ENCODE data around the gene ZRSR2. TPM values are rescaled to one million over a fixed set of nuclear protein-coding genes. Genes with fewer than 3 reads are reported as not detected.

The ZRSR2 gene
- polyA plus RNA-seq, 2 of the 4 experiments (the other 2 are of a cell fraction) = 10.5 to 12.0 TPM

- 92% methylated on average over 13 of the region's 13 CpGs for WGBS (ENCODE audit: missing lambda C conversion rate)
- Histone ChIP-seq H3K4me1 (peaks cover 29% of the 10 kb centered on the region), H3K4me3 (no peak overlapping the region), H3K9me3 (no peaks in the 10 kb centered on the region), H3K4me2 (no peak overlapping the region), H3K27ac (no peak overlapping the region)
- DNase-seq (ENCODE audit: low read depth in 1 of 2, low spot score in 1 of 2) = no peak
- TF ChIP-seq SMC3 (IDR thresholded peaks at IDR 0.05) = no peak
- TF ChIP-seq RNF2 (IDR thresholded peaks at IDR 0.05; ENCODE audit: borderline replicate concordance, low read depth) = no peak
- no peak for TF ChIP-seq MYC (IDR thresholded peaks at IDR 0.05; ENCODE audit: borderline replicate concordance, low read length)
- TF ChIP-seq HOXB13 (CRISPR knock-in tag; IDR thresholded peaks at IDR 0.05; ENCODE audit: low read depth) = no peak
- TF ChIP-seq JUN (IDR thresholded peaks at IDR 0.05) = no peak
- no peak for TF ChIP-seq POLR2A (IDR thresholded peaks at IDR 0.05; ENCODE audit: low read length)
- no peak for TF ChIP-seq KDM1A (IDR thresholded peaks at IDR 0.05; ENCODE audit: low read depth)
- TF ChIP-seq RCOR1 (IDR thresholded peaks at IDR 0.05; ENCODE audit: low read depth, low read length) = no peak
- TF ChIP-seq PBX3 (IDR thresholded peaks at IDR 0.05) = no peak
- no peak for TF ChIP-seq RAD21 (conservative IDR thresholded peaks at IDR 0.05 in 1 of 2, IDR thresholded peaks at IDR 0.05 in 1 of 2)
- TF ChIP-seq ZNF302 (CRISPR knock-in tag; IDR thresholded peaks at IDR 0.05) = no peak
- no peak for TF ChIP-seq SREBF2 (IDR thresholded peaks at IDR 0.05)
- no peak for TF ChIP-seq RARB (CRISPR knock-in tag; IDR thresholded peaks at IDR 0.05)
- TF ChIP-seq CEBPB (IDR thresholded peaks at IDR 0.05) = no peak
- no peak for TF ChIP-seq MAFK (IDR thresholded peaks at IDR 0.05; ENCODE audit: partially characterized antibody)
- TF ChIP-seq BHLHE40 (IDR thresholded peaks at IDR 0.05; ENCODE audit: low read depth, low read length) = no peak
- FAIRE-seq = no peak
- POLR2A ChIA-PET = no interaction called here
- CTCF ChIA-PET = interaction anchor here (1.1 to 2.4 kb wide), 2 partner anchors 8 to 14 kb away, joined by 4 to 7 read pairs; no protein-coding TSS in a partner anchor
- ATAC-seq = no peak
Measured at GRCh38 chrX:15747626-15748173, 42.6 kb upstream of the ZRSR2 start.

- Histone ChIP-seq H3K27ac (no peak overlapping the region), H3K4me3 (no peak overlapping the region), H3K4me1 (peaks cover 27% of the 10 kb centered on the region), H3K9me3 (no peaks in the 10 kb centered on the region), H3K4me2 (no peak overlapping the region)
- ATAC-seq (no peak), FAIRE-seq (peak; percentile 63), DNase-seq (ENCODE audit: low read depth in 1 of 2, low spot score in 1 of 2) (no peak)
- ChIA-PET CTCF (interaction anchor here (2.4 kb wide), 1 partner anchor 9 kb away, joined by 7 read pairs; no protein-coding TSS in a partner anchor), POLR2A (no interaction called here)
- TF ChIP-seq EHF (CRISPR knock-in tag; IDR thresholded peaks at IDR 0.05) (no peak), SMC3 (IDR thresholded peaks at IDR 0.05) (no peak), MAFK (IDR thresholded peaks at IDR 0.05; ENCODE audit: partially characterized antibody) (no peak), FOXS1 (CRISPR knock-in tag; IDR thresholded peaks at IDR 0.05) (no peak), E2F6 (IDR thresholded peaks at IDR 0.05; ENCODE audit: borderline replicate concordance, low read depth) (no peak), HMGXB4 (CRISPR knock-in tag; IDR thresholded peaks at IDR 0.05; ENCODE audit: borderline replicate concordance) (no peak), CTCF (IDR thresholded peaks at IDR 0.05) (no peak), RAD21 (conservative IDR thresholded peaks at IDR 0.05 in 1 of 2, IDR thresholded peaks at IDR 0.05 in 1 of 2) (no peak), CBX2 (IDR thresholded peaks at IDR 0.05; ENCODE audit: borderline replicate concordance, low read depth) (no peak), MAX (IDR thresholded peaks at IDR 0.05) (no peak), ZFP36 (IDR thresholded peaks at IDR 0.05; ENCODE audit: borderline replicate concordance, partially characterized antibody) (no peak), FOSL2 (IDR thresholded peaks at IDR 0.05) (no peak), FOSL2 (CRISPR knock-in tag; IDR thresholded peaks at IDR 0.05) (no peak), JUN (IDR thresholded peaks at IDR 0.05) (no peak), CHD2 (IDR thresholded peaks at IDR 0.05; ENCODE audit: low read length, partially characterized antibody) (no peak)
- WGBS (ENCODE audit: missing lambda C conversion rate) = 92% methylated on average over 3 of the region's 3 CpGs
Measured at GRCh38 chrX:15748841-15749240, 41.4 kb upstream of the ZRSR2 start.
